M059J (cell line): ENCODE results near the gene CHKA. TPM values are rescaled to one million over a fixed set of nuclear protein-coding genes. Genes with fewer than 3 reads are reported as not detected.

ENCODE experiments used
- DNase-seq: peaks from one replicate; pipeline ENCODE4 v3.0.0-alpha.2; 2012; ENCODE audit warnings: low read depth
- total RNA-seq: library from RNA; depleted of rRNA; stranded (reverse); fragments of >200 nt; shearing (Covaris generic); gene quantifications from 2 replicates; pipeline ENCODE4 v1.2.3, GENCODE V29; 2014; rRNA removed

The CHKA gene
- 8.7 and 13.7 TPM in 2 replicates for total RNA-seq

DNA sequence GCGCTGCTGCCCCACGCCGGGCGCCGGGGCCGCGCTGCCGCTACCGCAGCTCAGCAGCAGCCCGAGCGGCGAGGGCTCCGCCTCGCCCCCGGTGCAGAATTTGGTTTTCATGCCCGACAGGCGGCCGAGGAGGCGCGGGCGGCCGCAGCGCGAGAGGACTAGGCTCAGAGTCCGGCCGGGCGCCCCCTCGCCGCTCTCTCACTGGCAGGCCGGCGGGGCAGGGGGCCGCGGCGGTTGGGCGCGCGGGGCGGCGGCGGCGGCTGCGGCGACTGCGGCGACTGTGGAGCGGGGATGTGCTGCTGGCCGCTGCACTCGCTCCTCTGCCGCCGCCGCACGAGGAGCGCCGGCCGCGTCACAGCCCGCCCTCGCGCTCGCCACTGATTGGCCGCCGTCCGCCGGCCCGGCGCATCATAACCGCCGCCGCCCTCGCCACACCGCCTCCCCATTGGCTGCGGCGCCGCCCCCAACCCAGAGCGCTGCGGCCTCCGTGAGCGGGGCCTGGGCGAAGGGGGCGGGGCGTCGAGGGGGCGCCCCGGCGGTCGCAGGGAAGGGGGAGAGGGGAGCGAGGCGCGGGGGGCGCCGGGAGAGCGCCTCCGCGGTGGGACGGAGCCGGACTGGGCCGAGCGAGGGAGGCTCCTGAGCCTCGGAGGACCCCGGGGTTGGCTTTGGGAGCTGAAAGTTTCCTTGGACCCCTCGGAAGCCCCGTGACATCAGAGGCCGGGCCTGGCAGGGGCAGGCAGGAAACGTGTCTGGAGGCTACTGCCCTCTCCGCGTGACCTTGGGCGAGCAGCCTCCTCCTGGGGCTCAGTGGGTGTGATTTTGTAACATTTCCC is at the start of gene CHKA:
Gene CHKA, minus strand, starts transcription at position 322 of the 833 bp plus-strand sequence. Its CDS starts 211 bp downstream, at position 111.
- DNase-seq: peak; percentile 86

DNA sequence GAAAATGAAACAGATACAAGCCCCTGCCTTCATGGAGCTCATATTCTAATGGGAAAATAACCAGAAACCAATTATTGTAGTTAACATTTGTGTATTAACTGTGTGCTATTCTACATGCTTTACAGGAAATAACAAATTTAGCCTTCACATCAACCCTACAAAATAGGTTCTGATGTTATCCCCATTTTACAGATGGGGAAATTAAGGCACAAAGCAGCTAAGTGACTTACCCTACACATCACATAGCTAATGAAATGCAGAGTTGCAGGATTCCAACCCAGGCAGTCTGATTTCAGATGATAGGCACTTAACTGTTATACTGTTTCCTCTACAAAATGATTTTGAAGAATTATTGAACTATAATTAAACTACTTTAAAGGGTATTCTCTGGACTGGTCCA is 48.3 kb upstream of the CHKA start:
- DNase-seq: no peak

DNA sequence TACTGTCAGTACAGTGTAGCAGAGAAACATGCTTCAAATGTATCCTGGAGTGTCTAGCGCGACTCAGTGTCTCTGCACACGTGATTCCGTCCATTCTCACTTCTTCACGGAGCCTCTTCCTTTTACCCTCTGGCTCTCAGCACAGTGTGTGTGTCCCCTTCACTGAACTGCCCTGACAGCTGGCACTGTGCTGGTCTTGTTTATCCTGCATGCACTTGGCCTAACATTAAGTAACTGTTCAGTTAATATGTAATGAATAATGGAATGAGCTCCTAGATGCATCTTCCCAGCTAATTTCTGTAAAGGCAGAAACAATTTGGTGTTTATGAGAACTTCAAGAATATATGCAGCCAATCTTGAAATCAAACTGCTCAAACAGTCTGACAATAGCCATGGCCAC is 47.5 kb upstream of the CHKA start:
- DNase-seq: no peak

DNA sequence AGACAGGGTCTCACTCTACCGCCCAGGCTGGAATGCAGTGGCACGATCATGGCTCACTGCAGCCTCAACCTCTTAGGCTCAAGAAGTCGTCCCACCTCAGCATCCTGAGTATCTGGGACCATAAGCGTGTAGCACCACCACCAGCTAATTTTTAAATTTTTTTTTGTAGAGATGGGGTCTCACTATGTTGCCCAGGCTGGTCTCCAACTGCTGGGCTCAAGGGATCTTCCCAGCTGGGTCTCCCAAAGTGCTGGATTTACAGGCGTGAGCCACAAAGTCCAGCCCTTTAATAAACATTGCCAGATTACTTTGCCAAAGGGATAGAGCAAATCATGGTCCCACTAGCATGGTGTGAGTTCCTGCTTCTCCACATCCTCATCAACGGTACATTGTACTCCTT is 46.3 kb upstream of the CHKA start:
- DNase-seq: no peak

- DNase-seq: no peak
Measured at GRCh38 chr11:68166969-68167368, 45.8 kb upstream of the CHKA start.

GRCh38 chr11:68165601-68166000 is 44.4 kb upstream of the CHKA start:
- DNase-seq: no peak

DNA sequence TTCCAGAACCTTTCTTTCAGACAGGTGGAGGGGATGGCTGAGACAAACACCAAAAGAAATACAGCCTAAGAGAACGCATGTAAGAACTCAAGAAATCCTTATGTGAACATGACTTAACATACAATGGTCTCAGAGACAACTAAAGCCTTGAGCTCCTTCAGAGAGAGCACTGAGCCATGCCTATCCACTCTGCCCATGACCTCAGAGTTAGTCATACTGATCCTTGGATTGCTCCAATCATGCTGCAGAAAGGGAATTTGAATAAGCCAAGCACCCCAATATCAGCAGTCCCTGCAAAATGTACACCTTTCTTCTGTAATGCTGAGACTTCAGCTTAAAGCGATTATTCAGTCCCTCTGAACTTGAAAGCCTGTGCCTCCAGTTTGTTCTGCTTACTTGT is 43.2 kb upstream of the CHKA start:
- DNase-seq: peak; percentile 65

GRCh38 chr11:68163691-68164090 is 42.5 kb upstream of the CHKA start:
- DNase-seq: no peak

DNA sequence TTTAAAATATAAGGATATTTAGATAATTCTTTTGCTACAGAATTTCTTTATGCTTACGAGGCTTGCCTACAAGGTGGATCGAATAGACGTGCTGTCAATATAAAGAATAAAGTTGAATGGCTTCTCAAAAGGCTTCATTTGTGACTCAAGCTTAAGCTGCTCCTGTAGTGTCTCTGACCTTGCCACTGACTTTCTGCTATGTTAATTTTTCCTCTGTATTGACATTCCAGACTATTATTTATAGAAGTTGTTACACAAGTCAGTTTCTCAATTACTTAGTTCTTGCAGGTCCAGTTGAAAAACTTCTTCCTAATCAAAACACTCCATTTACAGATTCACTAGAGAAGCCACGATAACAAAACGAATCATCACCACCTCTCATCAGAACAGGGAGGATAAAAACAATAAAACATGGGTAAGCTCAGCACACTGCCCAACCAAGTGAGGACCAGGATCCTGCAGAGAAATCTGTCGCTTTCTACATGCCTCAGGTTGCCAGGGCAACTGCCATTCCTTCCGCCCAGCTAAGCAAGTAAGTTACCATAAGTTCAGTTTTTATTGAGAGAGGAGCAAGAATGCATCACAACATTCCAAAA is 39.0 kb upstream of the CHKA start:
- DNase-seq: peak; percentile 20

GRCh38 chr11:68159665-68160064 is 38.5 kb upstream of the CHKA start:
- DNase-seq: no peak

DNA sequence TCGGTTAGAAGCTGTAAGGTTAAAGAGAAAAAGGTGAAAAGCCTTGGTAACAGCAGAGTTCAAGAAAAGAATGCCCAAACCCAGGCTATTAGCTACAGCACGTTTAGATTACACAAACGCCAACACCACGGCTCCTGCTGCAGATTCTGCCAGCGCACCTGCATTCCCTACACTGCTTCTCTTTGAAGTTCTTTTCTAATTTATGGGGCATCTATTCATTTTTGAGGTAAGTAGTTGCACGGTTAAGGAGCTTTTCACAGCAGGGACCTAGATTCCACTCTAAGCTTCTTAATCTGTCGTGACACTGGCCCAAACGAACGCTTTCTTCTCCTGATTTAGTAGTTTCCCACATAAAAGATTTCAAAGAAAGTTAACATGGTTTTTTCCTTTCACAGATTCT is 38.0 kb upstream of the CHKA start:
- DNase-seq: no peak

- DNase-seq: no peak
Measured at GRCh38 chr11:68158580-68158979, 37.4 kb upstream of the CHKA start.

GRCh38 chr11:68153742-68154141 is 32.6 kb upstream of the CHKA start:
- no peak for DNase-seq

- peak; percentile 89 for DNase-seq
Measured at GRCh38 chr11:68150037-68150436, 28.8 kb upstream of the CHKA start.

GRCh38 chr11:68149417-68149816 is 28.2 kb upstream of the CHKA start:
- DNase-seq: no peak

DNA sequence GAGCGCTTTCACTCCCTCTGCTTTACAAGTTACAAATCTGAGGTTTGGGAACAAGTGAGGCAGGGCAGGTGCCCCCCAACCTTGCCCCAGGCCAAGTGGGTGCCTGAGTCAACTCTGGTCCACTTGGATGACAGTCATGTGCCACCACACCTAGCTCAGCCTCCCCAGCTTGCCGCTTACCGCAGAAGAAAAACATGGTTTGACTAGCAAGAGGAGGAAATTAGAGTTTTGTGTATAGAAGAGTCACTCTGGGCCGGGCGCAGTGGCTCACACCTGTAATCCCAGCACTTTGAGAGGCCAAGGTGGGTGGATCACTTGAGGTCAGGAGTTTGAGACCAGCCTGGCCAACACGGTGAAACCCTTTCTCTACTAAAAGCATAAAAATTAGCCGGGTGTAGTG is 27.7 kb upstream of the CHKA start:
- DNase-seq: no peak

GRCh38 chr11:68148071-68148805 is 27.1 kb upstream of the CHKA start:
- no peak for DNase-seq

DNA sequence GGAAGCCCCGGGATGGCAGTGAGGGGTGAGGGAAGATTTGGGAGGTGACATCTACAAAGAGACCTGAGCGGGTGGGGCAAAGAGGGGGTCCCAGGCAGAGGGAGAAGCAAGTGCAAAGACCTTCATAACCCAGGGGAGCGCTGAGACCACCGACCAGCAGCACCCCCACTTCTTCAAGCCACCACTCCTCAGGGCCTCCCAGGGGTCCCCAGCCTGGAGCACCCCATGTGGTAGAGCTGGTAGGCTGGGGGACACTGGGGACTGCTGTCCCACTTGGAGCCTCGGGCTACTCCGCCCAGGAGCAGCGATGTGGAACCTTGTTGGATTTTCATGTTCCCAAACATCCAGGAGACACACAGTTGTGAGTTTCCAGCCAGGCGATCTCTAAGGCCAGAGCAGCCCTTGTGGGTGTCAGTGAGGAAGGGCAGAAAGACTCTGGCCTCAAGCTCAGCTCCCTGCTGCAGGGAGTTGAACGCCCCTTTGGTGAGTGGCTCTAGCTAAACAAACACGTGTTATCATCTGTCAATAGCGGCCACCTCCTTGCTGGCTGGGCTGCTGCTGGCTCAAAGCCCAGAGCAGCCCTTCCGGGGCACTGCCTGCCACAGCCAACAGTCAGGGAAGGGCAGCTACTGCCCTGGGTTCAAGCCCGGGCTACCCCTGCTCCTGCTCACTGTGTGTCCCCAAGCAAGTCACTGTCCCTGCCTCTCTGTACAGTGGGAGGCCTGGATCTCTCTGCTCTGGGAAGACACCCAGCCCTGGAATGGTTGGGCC is 25.7 kb upstream of the CHKA start:
- peak; percentile 78 for DNase-seq

DNA sequence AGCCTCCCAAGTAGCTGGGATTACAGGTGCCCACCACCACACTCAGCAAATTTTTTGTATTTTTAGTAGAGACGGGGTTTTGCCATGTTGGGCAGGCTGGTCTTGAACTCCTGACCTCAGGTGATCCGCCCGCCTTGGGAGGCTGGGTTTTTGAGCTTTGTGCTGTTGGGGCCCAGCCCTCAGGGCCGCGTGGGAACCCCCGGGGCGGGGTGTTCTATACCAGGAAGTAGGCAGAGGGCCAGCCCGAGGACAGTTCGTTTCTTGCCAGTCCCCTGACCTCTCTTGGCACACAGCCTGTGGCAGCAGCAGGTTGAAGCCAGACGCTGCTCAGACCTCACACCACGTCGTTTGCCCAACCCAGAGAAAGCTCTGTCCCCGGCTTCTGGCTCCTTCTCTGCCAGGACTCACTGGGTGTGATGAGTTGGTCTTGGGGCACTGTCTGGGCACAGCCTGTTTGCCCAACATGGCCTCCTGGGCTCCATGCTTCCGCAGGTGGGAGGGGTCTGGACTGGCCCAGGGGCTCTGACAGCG is 24.9 kb upstream of the CHKA start:
- peak; percentile 80 for DNase-seq

- peak; percentile 83 for DNase-seq
Measured at GRCh38 chr11:68145120-68145866, 24.1 kb upstream of the CHKA start.

GRCh38 chr11:68143310-68143689 is 22.1 kb upstream of the CHKA start:
- no peak for DNase-seq
